WTC11 (cell line): ENCODE data around the gene AUP1. TPM values are rescaled to one million over a fixed set of nuclear protein-coding genes. Genes with fewer than 3 reads are reported as not detected.
A peak's percentile ranks its signal among the peaks of the same experiment; 100 is the strongest.

ENCODE experiments used
- ATAC-seq: fragments of 200-7000 bp; cut with Tn5 transposase; 2 replicates; pipeline ENCODE4 v1.10.0; 2021; ENCODE audit warnings: mild to moderate bottlenecking, moderate library complexity
- CTCF ChIA-PET: fragments of 300-600 bp; sonication (Branson Sonifier 250); formaldehyde crosslinking; loops from one replicate; lab custom pipeline; 2021; ENCODE audit warnings: antibody characterized with exemption; lab: Charles Lee
- POLR2A ChIA-PET: fragments of 350-600 bp; sonication (Branson Sonifier 250); formaldehyde crosslinking; loops from one replicate; lab custom pipeline; 2021; ENCODE audit warnings: antibody characterized with exemption; lab: Charles Lee
- DNase-seq: peaks from one replicate; pipeline ENCODE4 v3.0.0; 2021; ENCODE audit warnings: low spot score
- H3K27ac Mint-ChIP-seq: 2 replicates; pipeline ENCODE4 v1.8.0; 2021; ENCODE audit warnings: mixed read lengths
- H3K27me3 Mint-ChIP-seq: 2 replicates; pipeline ENCODE4 v1.8.0; 2021; ENCODE audit warnings: low read depth, mild to moderate bottlenecking, moderate library complexity, mixed read lengths
- H3K36me3 Mint-ChIP-seq: 2 replicates; pipeline ENCODE4 v1.8.0; 2021; ENCODE audit warnings: mixed read lengths
- H3K4me1 Mint-ChIP-seq: 2 replicates; pipeline ENCODE4 v1.8.0; 2022; ENCODE audit warnings: mixed read lengths
- H3K4me3 Mint-ChIP-seq: 2 replicates; pipeline ENCODE4 v1.8.0; 2021; ENCODE audit warnings: mild to moderate bottlenecking, moderate library complexity, mixed read lengths
- H3K9me3 Mint-ChIP-seq: 2 replicates; pipeline ENCODE4 v1.8.0; 2021; ENCODE audit warnings: mixed read lengths
- ATF1 ChIP-seq: sonication (generic); formaldehyde crosslinking; IDR thresholded peaks from 2 replicates; pipeline ENCODE4 v1.8.1; 2023; ENCODE audit warnings: mild to moderate bottlenecking, moderate library complexity, missing genetic modification reagents
- CREM ChIP-seq: sonication (generic); formaldehyde crosslinking; IDR thresholded peaks from 2 replicates; pipeline ENCODE4 v1.8.1; 2022; ENCODE audit warnings: mild to moderate bottlenecking, missing genetic modification reagents, moderate library complexity
- E2F4 ChIP-seq: sonication (generic); formaldehyde crosslinking; IDR thresholded peaks from 2 replicates; pipeline ENCODE4 v1.8.1; 2022; ENCODE audit warnings: low read depth, mild to moderate bottlenecking, moderate library complexity, missing genetic modification reagents, borderline replicate concordance
- E2F5 ChIP-seq: sonication (generic); formaldehyde crosslinking; IDR thresholded peaks from 2 replicates; pipeline ENCODE4 v1.8.1; 2022; ENCODE audit warnings: mild to moderate bottlenecking, moderate library complexity, missing genetic modification reagents
- ERG ChIP-seq: fragments of 250-450 bp; sonication (Bioruptor Pico); IDR thresholded peaks from 2 replicates; pipeline ENCODE4 v1.8.0; 2021; ENCODE audit warnings: mild to moderate bottlenecking
- GABPB1 ChIP-seq: sonication (generic); formaldehyde crosslinking; IDR thresholded peaks from 2 replicates; pipeline ENCODE4 v1.8.1; 2023; ENCODE audit warnings: mild to moderate bottlenecking, missing genetic modification reagents
- IRF1 ChIP-seq: sonication (generic); formaldehyde crosslinking; IDR thresholded peaks from 2 replicates; pipeline ENCODE4 v1.8.0; 2023; ENCODE audit warnings: missing genetic modification reagents
- IRF2 ChIP-seq: sonication (generic); formaldehyde crosslinking; IDR thresholded peaks from 2 replicates; pipeline ENCODE4 v1.8.0; 2022; ENCODE audit warnings: low read depth, missing genetic modification reagents, borderline replicate concordance
- PREB ChIP-seq: sonication (generic); formaldehyde crosslinking; IDR thresholded peaks from 2 replicates; pipeline ENCODE4 v1.8.1; 2022; ENCODE audit warnings: mild to moderate bottlenecking, missing genetic modification reagents, moderate library complexity, borderline replicate concordance
- PRRX2 ChIP-seq: fragments of 250-450 bp; sonication (Bioruptor Pico); IDR thresholded peaks from 2 replicates; pipeline ENCODE4 v1.8.0; 2021; ENCODE audit warnings: mild to moderate bottlenecking
- ZBTB43 ChIP-seq: sonication (generic); formaldehyde crosslinking; IDR thresholded peaks from 2 replicates; pipeline ENCODE4 v1.8.1; 2023; ENCODE audit warnings: mild to moderate bottlenecking, missing genetic modification reagents
- ZNF121 ChIP-seq: sonication (generic); formaldehyde crosslinking; IDR thresholded peaks from 2 replicates; pipeline ENCODE4 v1.8.0; 2023; ENCODE audit warnings: missing genetic modification reagents
- ZNF263 ChIP-seq: sonication (generic); formaldehyde crosslinking; IDR thresholded peaks from 2 replicates; pipeline ENCODE4 v1.8.1; 2022; ENCODE audit warnings: low read depth, mild to moderate bottlenecking, moderate library complexity, missing genetic modification reagents
- ZNF396 ChIP-seq: fragments of 250-450 bp; sonication (Bioruptor Pico); IDR thresholded peaks from 2 replicates; pipeline ENCODE4 v1.8.0; 2021; ENCODE audit warnings: mild to moderate bottlenecking, moderate library complexity, borderline replicate concordance
- ZNF532 ChIP-seq: fragments of 250-450 bp; sonication (Bioruptor Pico); IDR thresholded peaks from 2 replicates; pipeline ENCODE4 v1.9.0; 2021; ENCODE audit warnings: mild to moderate bottlenecking, borderline replicate concordance
- ZSCAN18 ChIP-seq: fragments of 250-450 bp; sonication (Bioruptor Pico); IDR thresholded peaks from 2 replicates; pipeline ENCODE4 v2.1.2; 2022; ENCODE audit warnings: mild to moderate bottlenecking, moderate library complexity
- total RNA-seq: library from RNA; stranded (reverse); gene quantifications from 3 replicates; pipeline ENCODE4 v1.2.3, GENCODE V29; 2021

AUP1 gene
- total RNA-seq, 1 experiment from 2014 or later: 84.9 TPM

GRCh38 chr2:74491648-74492544 is 37.6 kb downstream of the AUP1 start (continued):
- no peak for TF ChIP-seq IRF1

GRCh38 chr2:74489906-74490305 is 39.6 kb downstream of the AUP1 start:
- no peaks in the 10 kb centered on the region for H3K4me1 Mint-ChIP-seq

GRCh38 chr2:74488643-74489481 is 40.6 kb downstream of the AUP1 start:
- peak; percentile 38; the same call in 1 of the 2 replicates for ATAC-seq
- DNase-seq: no peak
- CTCF ChIA-PET: interaction anchor here (1.0 to 1.1 kb wide), 2 partner anchors 9 to 84 kb away, joined by 3 to 4 read pairs; no protein-coding TSS in a partner anchor
- Mint-ChIP-seq H3K27ac (no peak overlapping the region), H3K4me3 (no peak overlapping the region), H3K9me3 (no peaks in the 10 kb centered on the region), H3K36me3 (peaks cover 45% of the 10 kb centered on the region), H3K4me1 (no peaks in the 10 kb centered on the region), H3K27me3 (no peaks in the 10 kb centered on the region)
- POLR2A ChIA-PET: no interaction called here
- TF ChIP-seq ZNF263 (no peak), ZNF121 (0 out of 2 replicates have a peak, but pooled peaks have one; percentile 51), ERG (no peak), ZSCAN18 (CRISPR knock-in tag) (no peak), E2F4 (CRISPR knock-in tag) (no peak), ATF1 (CRISPR knock-in tag) (no peak), IRF2 (CRISPR knock-in tag) (no peak), GABPB1 (peak; percentile 56), PREB (CRISPR knock-in tag) (0 out of 2 replicates have a peak, but pooled peaks have one; percentile 57), PRRX2 (CRISPR knock-in tag) (no peak), ZNF532 (CRISPR knock-in tag) (no peak), E2F5 (CRISPR knock-in tag) (no peak)

More at GRCh38 chr2:74489906-74490305, 39.6 kb downstream of the AUP1 start:
- ChIA-PET CTCF (interaction anchor here (0.6 to 1.1 kb wide), 3 partner anchors 8 to 83 kb away, joined by 3 to 4 read pairs (median 3); no protein-coding TSS in a partner anchor), POLR2A (no interaction called here)
- TF ChIP-seq ZBTB43 (CRISPR knock-in tag) (no peak), ZNF396 (CRISPR knock-in tag) (no peak), CREM (CRISPR knock-in tag) (no peak)
- no peak overlapping the region for H3K4me3 Mint-ChIP-seq
- DNase-seq (no peak), ATAC-seq (no peak)
- H3K9me3 Mint-ChIP-seq: no peaks in the 10 kb centered on the region
- H3K36me3 Mint-ChIP-seq: peaks cover 51% of the 10 kb centered on the region
- H3K27ac Mint-ChIP-seq: no peak overlapping the region
- H3K27me3 Mint-ChIP-seq: peaks cover 8% of the 10 kb centered on the region
